HG02763 (cell line): ENCODE measurements around the gene DDRGK1.
A peak's percentile ranks its signal among the peaks of the same experiment; 100 is the strongest.
"Not testable (repeated sequence)": the region's sequence is repeated elsewhere in the genome, so short reads cannot be mapped to it uniquely, and the experiment has no call there.

Experiments
- ATAC-seq: cut with Tn5 transposase; IDR thresholded peaks from one replicate; pipeline ENCODE4 v1.9.1; 2021; ENCODE audit warnings: mild to moderate bottlenecking, moderate library complexity; ENCODE audit not compliant: unreplicated experiment

Gene DDRGK1

DNA sequence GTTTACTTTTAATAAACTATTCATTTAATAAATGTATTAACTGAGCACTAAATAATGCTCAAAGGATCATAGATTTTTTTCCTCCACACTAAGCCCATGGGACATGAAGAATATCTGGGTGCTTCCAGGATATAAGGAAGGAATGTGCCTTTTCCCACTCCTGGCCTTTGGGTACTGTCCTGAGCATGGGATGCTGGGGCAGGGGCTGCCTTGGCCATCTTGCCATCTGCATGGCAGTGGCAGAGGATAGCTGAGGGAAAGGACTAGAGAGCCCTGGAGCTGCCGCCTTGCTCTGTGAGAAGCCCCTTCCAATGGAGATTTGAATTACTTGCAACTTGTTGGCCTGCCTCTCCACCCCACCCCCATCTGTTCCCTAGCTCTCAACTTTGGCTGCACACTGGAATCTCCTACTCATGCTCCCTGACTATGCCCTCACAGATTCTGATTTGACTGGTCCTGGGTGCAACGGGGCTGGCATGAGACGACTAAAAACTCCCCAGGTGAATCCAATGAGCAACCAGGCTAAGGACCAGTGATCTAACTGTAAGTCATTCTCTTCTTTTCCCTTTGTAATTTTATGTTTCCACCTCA is 15.6 kb downstream of the DDRGK1 start:
- ATAC-seq = no peak

DNA sequence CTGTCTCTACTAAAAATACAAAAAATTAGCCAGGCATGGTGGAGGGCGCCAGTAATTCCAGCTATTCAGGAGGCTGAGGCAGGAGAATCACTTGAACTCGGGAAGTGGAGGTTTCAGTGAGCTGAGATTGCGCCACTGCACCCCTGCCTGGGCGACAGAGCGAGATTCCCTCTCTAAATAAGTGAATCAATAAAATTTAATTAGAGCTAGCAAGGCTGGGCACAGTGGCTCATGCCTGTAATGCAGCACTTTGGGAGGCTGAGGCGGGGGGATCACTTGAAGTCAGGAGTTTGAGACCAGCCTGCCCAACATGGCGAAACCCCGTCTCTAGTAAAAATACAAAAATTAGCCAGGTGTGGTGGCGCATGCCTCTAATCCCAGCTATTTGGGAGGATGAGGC is 16.6 kb downstream of the DDRGK1 start:
- ATAC-seq = not testable (repeated sequence)

DNA sequence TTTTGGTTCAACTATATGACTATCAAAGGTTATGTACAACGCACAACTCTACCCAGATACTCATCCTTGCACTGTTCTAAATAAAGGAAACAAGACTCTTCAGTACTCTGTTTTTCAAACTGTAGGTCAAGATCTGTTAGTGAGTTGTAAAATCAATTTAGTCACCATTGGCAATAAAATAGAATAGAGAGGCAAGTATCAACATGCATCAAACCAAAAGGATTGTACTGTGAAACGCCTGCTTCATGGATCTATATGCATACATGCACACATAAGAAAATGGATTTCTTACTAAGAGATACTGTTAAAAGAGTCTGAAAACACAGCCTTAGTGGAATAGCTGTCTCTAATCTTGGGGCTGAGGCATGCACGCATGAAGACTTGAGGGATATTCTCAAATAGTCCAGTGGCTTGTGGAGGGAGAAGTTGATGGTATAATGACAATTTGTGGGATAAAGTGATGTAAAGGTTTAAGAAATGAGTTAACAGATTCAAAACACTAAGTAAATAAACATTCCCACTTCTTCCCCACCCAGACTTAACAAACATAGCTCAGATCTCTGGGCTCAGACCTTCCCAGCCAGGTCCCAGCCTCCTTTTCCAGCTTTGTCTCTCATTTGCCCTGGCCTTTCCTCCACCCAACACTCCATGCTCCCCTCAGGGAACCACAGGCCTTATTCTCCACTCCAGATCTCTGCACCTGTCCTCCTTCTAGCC is 20.4 kb downstream of the DDRGK1 start:
- ATAC-seq = no peak

DNA sequence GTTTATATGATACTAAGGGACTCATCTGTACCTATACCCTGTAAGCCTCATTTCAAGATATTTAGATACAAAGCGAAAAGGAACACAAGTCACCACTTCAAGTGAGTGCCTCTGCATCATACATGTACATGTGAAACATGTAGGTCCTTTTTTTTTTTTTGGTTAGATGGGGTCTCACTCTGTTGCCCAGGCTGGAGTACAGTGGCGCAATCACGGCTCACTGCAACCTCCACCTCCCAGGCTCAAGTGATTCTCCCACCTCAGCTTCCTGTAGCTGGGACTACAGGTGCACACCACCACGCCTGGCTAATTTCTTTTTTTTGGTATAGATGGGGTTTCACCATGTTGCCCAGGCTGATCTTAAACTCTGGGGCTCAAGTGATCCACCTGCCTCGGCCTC is 22.1 kb downstream of the DDRGK1 start:
- not testable (repeated sequence) for ATAC-seq

DNA sequence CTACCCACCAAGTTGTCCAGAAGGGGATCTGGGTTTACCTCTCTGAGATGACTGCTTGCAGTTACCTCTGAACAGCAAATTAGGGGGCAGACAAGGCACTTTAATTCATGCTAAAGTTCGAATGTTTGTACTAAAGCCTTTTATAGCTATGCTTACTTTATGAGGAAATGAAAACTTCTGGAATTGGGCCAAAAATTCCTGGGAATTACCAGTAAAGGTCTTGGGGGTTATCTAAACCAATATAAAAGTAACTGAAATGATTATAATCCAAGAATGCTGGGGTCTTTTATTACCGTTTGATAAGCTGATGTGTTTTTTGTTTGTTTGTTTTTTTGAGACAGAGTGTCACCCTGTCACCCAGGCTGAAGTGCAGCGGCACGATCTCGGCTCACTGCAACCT is 23.2 kb downstream of the DDRGK1 start:
- ATAC-seq = no peak

DNA sequence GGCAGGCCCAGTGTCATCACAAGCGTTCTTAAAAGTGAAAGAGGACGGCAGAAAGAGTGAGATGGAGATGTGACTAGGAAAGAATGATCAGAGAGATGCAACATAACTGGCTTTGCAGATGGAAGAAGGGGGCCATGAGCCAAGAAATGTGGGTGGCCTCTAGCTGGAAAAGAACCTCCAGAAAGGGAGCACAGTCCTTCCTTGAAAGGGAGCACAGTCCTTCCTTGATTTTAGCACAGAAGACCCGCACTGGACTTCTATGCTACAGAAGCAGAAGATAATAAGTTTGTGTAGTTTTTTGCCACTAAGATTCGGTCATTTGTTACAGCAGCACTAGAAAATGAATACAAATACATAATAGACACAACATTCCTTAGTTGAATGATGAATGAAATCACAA is 24.2 kb downstream of the DDRGK1 start:
- ATAC-seq = no peak

DNA sequence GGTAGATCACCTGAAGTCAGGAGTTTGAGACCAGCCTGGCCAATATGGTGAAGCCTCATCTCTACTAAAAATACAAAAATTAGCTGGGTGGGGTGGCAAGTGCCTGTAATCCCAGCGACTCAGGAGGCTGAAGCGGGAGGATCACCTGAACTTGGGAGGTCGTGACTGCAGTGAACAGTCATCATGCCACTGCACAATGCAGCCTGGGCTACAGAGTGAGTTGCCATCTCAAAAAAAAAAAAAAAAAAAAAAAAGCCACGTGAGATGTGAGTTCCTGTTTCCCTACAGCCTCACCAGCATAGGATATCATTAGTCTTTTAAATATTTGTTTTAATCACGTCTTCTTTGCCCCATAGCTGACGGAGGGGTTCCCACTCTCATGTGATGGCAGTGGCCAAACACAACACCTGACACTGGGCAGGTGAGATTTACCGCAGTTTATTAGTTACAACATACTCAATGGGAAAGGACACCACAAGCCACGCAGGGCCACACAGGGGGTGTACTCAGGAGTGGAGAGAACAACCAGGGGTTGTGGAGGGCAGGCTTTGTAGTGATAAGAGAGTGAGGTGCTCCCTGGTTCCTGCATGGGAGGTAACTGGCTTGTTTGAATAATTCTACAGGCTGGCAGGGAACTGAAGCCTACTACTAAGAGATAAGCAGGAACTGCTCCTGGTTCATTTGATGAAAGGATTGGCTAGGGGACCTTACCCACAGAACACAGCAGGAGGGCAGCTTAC is 26.6 kb downstream of the DDRGK1 start:
- no peak for ATAC-seq

DNA sequence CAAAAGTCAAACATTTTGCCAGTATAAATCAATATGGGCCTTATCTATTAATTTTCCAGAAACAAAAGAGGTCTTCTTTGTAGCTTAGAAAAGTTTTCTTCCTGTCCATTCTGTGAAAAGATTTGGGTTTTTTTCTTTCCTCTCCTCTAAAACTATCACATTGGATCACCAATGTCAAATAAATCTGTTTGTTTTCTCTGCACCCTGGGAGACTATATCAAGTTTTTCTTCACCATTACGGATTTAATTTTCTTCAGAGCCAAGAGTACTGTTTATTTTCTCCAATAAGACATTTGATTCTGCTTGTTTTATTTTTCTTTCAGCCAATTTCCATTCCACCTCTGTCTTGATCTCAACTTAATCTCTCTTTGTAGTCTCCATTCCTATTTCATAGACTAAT is 29.2 kb downstream of the DDRGK1 start:
- no peak for ATAC-seq

DNA sequence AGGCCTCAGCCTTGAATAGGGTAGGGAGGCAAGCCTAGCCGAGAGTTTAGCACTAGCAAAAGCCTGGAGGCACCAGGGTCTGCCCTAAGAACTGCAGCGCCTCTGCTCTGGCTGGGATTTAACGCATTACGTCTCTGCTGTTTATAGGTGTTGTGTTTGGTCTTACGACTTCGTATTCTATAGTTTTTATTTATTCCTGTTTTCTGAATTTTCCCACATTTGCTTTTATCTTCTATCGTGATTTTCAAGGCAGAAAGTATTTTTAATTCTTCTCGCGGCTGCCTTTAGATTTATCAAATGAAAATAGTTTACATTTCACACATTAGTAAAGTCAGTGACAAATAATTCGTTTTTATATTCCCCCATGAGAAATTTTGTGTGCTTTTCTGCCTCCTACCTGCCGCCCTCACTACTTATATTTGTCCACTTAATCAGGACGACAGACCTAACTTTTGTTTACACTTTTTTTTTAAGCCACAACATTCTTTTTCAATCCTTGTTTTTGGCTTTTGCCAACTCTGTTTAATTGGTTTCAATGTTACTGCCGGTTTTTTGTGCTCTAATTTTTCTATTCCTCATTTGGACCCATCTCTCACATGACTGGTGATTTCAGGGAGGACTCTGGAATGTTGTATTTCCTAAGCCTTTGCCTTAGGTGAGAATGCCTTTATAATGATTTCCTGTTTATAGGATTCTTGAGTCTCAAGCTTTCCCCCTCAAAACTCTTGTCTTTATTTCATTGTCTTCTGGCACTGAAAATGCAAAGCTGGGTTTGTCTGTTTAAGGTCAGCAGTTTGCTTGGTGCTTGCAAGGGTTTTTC is 29.8 kb downstream of the DDRGK1 start:
- no peak for ATAC-seq

DNA sequence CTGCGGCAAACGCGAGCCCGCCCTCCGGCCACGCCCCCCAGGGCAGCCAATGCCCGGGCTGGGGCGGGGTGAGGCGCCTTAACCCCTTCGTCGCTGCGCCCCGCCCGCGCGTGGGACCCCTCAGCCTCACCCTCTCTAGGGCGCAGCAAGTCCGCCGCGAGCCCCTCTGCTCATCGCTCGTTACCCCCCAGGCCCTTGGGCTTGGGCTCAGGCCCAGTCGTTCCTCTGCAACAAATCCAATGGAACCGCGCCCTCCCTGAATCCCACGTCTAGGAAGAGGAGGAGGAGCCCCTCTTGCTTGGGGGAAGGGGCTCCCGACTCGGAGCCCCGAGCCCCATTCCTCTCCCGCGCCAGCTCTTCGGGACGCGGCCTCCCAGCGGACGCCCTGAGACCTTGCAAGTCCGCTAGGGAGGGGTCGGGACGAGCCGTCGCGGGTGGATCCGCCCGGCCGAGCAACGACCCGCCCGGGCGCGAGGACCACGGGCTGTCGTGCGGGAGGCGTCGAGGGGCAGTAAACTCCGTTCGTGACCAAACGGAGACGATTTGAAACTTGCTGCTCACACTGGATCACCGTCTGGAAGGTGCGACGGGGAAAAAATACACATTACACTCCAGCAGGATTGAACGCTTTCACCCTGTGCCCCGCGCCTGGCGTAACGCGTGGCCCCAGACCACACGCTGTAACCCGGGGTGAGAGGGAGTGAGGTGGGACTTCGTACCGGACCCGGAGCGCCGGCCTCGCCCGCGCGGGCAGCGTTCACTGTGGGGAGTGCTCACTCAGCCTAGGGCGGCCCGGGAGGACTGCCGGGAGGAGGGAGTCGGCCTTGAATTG is 30.7 kb downstream of the DDRGK1 start:
- no peak for ATAC-seq

DNA sequence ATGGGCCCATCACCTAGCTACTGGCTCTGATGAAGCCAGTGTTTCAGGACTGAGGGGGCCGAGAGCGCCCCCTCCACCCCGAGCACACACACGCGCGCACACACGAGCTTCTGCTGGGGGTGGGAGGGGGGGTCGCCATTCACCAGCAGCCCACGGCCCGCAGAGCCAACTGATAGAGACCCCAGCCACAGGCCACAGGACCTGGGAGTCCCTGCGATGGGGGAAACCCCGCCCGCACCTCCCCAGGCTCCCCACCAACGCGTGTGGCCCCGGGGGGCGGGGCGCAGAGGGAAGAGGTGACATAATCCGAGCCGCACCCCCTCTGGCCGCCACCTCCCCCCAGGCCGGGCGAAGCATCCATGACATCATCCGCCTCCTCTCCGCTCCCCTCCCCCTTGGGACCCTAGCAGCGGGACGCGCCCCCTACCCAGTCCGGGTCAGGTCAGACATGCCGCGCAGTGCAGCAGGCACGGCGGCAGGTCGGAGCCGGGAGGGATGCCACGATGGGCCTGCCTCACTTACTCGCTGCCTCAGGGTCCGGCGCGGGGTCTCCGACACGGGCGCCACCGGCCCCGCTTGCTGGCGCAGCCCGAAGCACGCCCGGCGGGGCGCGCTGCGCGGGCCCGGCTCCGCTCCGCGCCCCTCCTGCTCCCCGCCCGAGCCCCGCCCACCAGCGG is 31.4 kb downstream of the DDRGK1 start, which contains the start of gene LZTS3:
TSS of gene LZTS3 (minus strand) at position 617 of the 677 bp plus-strand sequence. CDS start 6,386 bp downstream, outside the sequence.
- peak; percentile 83 for ATAC-seq

DNA sequence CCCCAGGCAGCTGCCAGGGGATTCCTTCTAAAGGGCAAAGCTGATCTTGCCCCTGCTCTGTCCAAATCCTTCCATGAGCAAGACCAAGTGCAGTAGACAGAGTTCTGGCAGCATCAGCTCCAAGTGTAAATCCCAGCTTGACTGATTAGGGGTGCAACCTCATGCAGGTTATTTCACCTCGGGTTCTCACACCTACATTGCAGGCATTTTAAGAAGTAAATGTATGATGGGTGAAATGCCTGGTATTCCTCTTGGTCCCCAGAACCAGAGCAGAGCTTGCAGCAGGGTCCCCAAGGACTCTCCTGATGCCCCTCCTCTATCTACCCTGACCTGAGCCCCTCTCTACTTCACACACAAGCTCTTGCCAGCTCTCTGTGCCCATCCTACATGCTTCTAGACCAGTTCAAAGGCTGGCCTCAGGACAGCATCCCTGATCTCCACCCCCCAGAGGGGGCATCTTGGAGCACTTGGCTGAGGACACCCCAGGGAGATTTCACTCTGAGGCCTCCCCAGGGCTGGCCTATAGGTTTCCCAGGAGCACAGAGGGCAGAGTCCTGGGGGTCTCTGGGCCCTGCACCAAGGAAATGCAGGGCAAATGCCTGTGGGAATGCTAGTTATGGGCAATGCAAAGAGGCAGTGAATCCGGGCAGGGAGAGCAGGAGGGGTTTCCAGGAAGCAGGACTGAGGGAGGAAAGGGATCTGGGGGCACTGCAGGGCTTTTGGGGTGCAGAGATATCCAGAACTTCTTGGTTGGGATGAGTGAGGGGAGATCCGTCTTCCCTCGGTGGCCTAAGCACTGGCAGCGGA is 32.2 kb downstream of the DDRGK1 start:
- ATAC-seq = no peak

DNA sequence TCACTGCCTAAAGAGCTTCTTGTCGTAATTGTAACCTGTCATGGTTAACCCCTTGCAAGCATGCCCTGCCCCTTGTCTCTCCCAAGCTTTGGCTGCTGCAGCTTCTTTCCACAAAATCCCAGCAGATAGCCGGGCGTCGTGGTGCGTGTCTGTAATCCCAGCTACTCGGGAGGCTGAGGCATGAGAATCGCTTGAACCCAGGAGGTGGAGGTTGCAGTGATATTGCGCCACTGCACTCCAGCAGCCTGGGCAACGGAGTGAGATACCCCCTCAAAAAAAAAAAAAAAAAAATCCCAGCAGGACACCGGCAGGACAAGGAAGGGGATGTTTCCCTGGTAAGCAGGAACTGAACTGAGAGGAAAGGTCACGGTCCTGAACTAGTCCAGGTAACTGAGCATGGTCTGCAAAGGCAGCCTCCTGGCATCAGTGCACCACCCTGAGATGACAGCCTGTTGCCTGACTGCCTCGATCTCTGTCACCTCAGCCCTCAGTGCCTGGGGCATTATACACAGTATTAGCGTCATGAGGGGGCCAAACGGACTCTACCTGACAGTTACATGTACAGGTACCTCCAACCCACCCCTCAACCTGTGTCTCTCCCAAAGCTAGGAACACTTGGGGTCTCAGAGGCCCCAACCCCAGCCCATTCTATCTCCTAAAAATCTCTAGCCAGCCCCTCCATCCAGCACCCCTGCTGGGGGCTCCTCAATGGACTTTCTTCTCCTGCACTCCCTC is 32.9 kb downstream of the DDRGK1 start:
- no peak for ATAC-seq

DNA sequence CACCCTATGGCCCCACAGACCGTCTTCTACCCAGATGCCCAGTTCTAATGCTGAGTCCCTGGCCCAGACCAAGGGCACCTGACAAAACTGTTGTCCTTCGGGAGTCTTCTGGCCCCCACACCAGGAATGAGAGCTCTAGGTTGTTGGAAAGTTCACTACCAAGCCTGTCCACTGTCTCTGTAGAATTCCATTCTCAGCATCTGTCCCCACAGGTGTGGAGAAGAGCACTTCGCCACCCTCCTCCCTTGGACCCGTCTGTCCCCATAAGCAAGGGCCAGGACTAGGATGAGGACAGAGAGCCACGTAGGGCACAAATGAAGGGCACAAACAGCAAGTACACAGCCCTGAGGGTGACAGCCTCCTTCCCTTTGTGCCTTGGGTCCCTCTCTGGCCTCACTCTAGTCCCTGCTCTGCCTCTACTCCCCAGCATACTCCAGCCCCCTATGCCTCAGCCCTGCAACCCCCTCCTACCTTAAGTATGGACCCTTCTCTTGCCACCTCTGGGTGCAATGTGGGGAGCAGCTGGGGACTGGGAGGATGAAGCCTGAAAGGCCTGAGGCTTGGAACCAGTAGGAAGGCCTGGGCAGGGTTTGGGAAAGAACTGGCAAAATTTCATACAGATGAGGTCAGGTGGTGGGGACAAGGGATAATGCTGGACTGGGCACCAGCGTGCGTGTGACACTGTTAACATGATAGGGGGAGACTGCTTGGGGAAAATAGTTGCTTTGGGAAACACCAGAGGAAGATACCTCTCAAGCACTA is 35.5 kb downstream of the DDRGK1 start:
- ATAC-seq = no peak

DNA sequence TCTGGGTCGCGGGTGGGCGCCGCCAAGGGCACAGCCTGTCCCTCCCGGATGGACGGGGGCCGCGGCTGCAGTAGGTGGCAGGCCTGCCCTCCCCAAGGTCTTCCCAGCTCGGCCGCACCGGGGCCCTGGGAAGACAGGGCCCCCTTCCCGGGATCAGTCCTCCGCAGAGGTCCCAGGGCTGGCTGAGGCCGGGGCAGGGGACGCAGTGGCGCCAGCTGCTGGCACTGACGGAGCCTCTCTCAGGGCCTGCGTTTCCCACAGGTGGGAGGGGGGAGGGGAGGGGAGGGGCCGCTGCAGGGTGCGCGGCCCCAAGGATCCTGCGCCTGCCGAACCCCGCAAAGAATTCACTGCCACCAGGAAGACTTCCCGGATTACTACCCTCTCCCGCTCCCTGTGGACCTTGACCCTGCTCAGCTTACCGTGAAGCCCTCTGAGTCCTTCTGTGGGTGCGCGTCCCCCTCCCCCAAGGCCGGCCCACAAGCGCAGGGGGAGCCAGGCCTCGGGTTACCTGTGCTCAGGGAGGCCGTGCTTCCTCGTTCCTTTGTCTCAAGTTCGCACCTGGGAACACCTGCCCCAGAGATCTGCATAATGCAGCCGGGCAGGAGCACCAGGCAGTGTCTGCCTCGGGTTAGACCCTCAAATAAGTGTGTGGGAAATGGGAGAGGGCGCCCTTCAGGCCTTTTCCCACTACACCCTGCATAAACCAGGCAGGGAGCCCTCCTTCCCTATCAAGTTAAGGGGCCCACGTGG is 36.2 kb downstream of the DDRGK1 start:
- ATAC-seq = no peak

DNA sequence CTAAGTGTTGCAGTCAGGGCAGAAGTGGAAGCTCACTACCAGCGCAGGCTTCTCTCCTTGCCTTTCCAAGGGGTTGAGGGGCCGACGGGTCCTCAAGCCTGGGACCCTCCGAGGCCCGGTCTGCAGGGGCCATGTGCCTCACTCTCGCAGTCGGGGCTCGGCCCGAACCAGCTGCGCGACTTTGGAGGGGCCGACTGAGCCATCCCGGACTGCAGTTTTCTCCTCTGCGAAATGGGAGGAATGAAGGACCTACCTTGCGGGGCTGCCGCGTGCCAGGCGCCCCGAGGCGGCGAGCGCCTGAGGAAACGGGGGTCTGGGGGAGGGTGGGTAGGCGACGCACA is 36.8 kb downstream of the DDRGK1 start:
- ATAC-seq = no peak

DNA sequence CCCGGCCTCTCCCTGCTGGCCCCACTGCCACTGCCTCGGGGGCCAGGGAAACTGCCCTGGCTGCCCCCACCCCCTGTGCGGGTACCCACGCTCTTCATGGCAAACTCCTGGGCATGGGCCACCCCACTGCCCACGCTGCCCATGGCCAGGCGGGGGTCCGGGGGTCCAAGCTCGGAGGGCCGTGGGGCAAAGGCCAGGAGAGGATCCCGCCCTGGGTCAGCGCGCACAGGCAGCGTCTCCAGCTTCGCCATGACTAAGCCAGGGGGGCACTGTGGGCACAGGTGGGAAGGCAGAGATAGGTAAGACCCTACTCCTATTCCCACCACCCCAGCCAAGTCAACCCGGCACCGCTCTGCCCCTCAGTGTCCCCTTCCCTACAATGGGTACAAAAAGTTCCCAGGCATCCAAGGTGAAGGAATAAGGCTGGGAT is 37.6 kb downstream of the DDRGK1 start:
- no peak for ATAC-seq
